ENCODE data around the gene KAZN. TPM values are rescaled to one million over a fixed set of nuclear protein-coding genes. Genes with fewer than 3 reads are reported as not detected.

KAZN gene
- total RNA-seq, 1 donor from 2014 or later = 9.4 TPM

GRCh38 chr1:14710331-14710730, 111.8 kb downstream of the KAZN start:
- Histone ChIP-seq H3K79me2 (ENCODE audit: insufficient read depth, low read length) (no peaks in the 10 kb centered on the region), H3K9ac (ENCODE audit: low read length) (no peak overlapping the region), H2AFZ (ENCODE audit: low read depth, low read length) (no peak overlapping the region), H3K4me1 (ENCODE audit: insufficient read depth, low read length) (no peaks in the 10 kb centered on the region), H3K4me2 (ENCODE audit: low read length) (no peak overlapping the region), H3K36me3 (ENCODE audit: insufficient read depth, low read length) (no peaks in the 10 kb centered on the region), H3K4me3 (ENCODE audit: insufficient read depth, low read depth, low read length) (no peak overlapping the region), H3K27ac (ENCODE audit: low read depth, low read length) (no peak overlapping the region), H4K20me1 (ENCODE audit: insufficient read depth, low read length) (no peaks in the 10 kb centered on the region), H3K9me3 (ENCODE audit: insufficient read depth, low read depth, low read length) (peaks cover 2% of the 10 kb centered on the region), H3K27me3 (ENCODE audit: insufficient read depth, low read length) (peaks cover 3% of the 10 kb centered on the region)
- FAIRE-seq (no peak), DNase-seq (ENCODE audit: low read depth) (no peak)
- Mint-ChIP-seq H3K27me3 (ENCODE audit: low read depth, unreplicated experiment) (peaks cover 30% of the 10 kb centered on the region), H3K27ac (ENCODE audit: unreplicated experiment) (no peak overlapping the region), H3K36me3 (ENCODE audit: low read depth, unreplicated experiment) (no peaks in the 10 kb centered on the region), H3K4me3 (ENCODE audit: unreplicated experiment) (no peak overlapping the region), H3K9me3 (ENCODE audit: unreplicated experiment) (peaks cover 17% of the 10 kb centered on the region), H3K4me1 (ENCODE audit: low read depth, unreplicated experiment) (no peaks in the 10 kb centered on the region)
- no peak for TF ChIP-seq EZH2 (IDR thresholded peaks at IDR 0.05; ENCODE audit: insufficient read depth, low read length)
- TF ChIP-seq, protein P1, sequence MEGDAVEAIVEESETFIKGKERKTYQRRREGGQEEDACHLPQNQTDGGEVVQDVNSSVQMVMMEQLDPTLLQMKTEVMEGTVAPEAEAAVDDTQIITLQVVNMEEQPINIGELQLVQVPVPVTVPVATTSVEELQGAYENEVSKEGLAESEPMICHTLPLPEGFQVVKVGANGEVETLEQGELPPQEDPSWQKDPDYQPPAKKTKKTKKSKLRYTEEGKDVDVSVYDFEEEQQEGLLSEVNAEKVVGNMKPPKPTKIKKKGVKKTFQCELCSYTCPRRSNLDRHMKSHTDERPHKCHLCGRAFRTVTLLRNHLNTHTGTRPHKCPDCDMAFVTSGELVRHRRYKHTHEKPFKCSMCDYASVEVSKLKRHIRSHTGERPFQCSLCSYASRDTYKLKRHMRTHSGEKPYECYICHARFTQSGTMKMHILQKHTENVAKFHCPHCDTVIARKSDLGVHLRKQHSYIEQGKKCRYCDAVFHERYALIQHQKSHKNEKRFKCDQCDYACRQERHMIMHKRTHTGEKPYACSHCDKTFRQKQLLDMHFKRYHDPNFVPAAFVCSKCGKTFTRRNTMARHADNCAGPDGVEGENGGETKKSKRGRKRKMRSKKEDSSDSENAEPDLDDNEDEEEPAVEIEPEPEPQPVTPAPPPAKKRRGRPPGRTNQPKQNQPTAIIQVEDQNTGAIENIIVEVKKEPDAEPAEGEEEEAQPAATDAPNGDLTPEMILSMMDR (IDR thresholded peaks at IDR 0.05; ENCODE audit: insufficient read depth, low read depth, low read length) = no peak

DNA sequence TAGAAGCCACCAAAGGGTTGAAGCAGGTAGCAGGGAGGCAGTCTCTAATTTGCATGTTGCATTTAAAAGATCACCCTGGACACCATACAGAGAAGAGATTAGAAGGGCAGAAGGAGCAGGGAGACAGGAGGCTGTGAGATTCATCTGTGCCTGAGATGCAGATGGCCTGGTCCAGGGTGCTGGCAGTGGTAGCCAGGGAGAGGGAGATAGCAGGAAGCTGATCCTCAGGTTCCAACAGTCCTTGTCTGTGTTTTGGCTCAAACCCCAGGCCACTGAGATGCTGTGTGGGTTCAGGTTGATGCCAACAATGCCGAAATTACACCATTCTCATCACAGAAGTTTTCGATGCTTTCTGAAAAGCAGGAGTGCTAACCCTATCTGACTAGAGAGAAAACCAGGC, 113.7 kb downstream of the KAZN start:
- Histone ChIP-seq H3K27ac (ENCODE audit: low read depth, low read length) (no peak overlapping the region), H3K4me3 (ENCODE audit: insufficient read depth, low read depth, low read length) (no peak overlapping the region), H3K4me1 (ENCODE audit: insufficient read depth, low read length) (no peaks in the 10 kb centered on the region), H2AFZ (ENCODE audit: low read depth, low read length) (no peak overlapping the region), H4K20me1 (ENCODE audit: insufficient read depth, low read length) (no peaks in the 10 kb centered on the region), H3K9me3 (ENCODE audit: insufficient read depth, low read depth, low read length) (no peaks in the 10 kb centered on the region), H3K36me3 (ENCODE audit: insufficient read depth, low read length) (no peaks in the 10 kb centered on the region), H3K4me2 (ENCODE audit: low read length) (no peak overlapping the region), H3K27me3 (ENCODE audit: insufficient read depth, low read length) (peaks cover 3% of the 10 kb centered on the region), H3K9ac (ENCODE audit: low read length) (no peak overlapping the region), H3K79me2 (ENCODE audit: insufficient read depth, low read length) (no peaks in the 10 kb centered on the region)
- H3K4me1 Mint-ChIP-seq (ENCODE audit: low read depth, unreplicated experiment) = no peaks in the 10 kb centered on the region
- peaks cover 32% of the 10 kb centered on the region for H3K9me3 Mint-ChIP-seq (ENCODE audit: unreplicated experiment)
- FAIRE-seq (no peak), DNase-seq (ENCODE audit: low read depth) (no peak)
- peaks cover 31% of the 10 kb centered on the region for H3K27me3 Mint-ChIP-seq (ENCODE audit: low read depth, unreplicated experiment)
- H3K4me3 Mint-ChIP-seq (ENCODE audit: unreplicated experiment) = no peak overlapping the region
- H3K27ac Mint-ChIP-seq (ENCODE audit: unreplicated experiment) = no peak overlapping the region
- H3K36me3 Mint-ChIP-seq (ENCODE audit: low read depth, unreplicated experiment) = no peaks in the 10 kb centered on the region
- no peak for TF ChIP-seq EZH2 (IDR thresholded peaks at IDR 0.05; ENCODE audit: insufficient read depth, low read length)
- TF ChIP-seq, protein P1 (IDR thresholded peaks at IDR 0.05; ENCODE audit: insufficient read depth, low read depth, low read length) = no peak

- H2AFZ ChIP-seq (ENCODE audit: low read depth, low read length) = no peak overlapping the region
- no peak for DNase-seq (ENCODE audit: low read depth)
- no peaks in the 10 kb centered on the region for H3K4me1 ChIP-seq (ENCODE audit: insufficient read depth, low read length)
- TF ChIP-seq EZH2 (IDR thresholded peaks at IDR 0.05; ENCODE audit: insufficient read depth, low read length) = no peak
- TF ChIP-seq, protein P1 (IDR thresholded peaks at IDR 0.05; ENCODE audit: insufficient read depth, low read depth, low read length) = no peak
- no peak overlapping the region for H3K4me3 Mint-ChIP-seq (ENCODE audit: unreplicated experiment)
- no peak overlapping the region for H3K9ac ChIP-seq (ENCODE audit: low read length)
- H3K27ac ChIP-seq (ENCODE audit: low read depth, low read length) = no peak overlapping the region
- H3K9me3 ChIP-seq (ENCODE audit: insufficient read depth, low read depth, low read length) = no peaks in the 10 kb centered on the region
- H3K4me3 ChIP-seq (ENCODE audit: insufficient read depth, low read depth, low read length) = no peak overlapping the region
- H3K79me2 ChIP-seq (ENCODE audit: insufficient read depth, low read length) = no peaks in the 10 kb centered on the region
- no peaks in the 10 kb centered on the region for H3K4me1 Mint-ChIP-seq (ENCODE audit: low read depth, unreplicated experiment)
- peaks cover 30% of the 10 kb centered on the region for H3K9me3 Mint-ChIP-seq (ENCODE audit: unreplicated experiment)
- H3K36me3 Mint-ChIP-seq (ENCODE audit: low read depth, unreplicated experiment) = no peaks in the 10 kb centered on the region
- H3K27me3 ChIP-seq (ENCODE audit: insufficient read depth, low read length) = peaks cover 3% of the 10 kb centered on the region
- no peaks in the 10 kb centered on the region for H3K36me3 ChIP-seq (ENCODE audit: insufficient read depth, low read length)
- H3K27ac Mint-ChIP-seq (ENCODE audit: unreplicated experiment) = no peak overlapping the region
- FAIRE-seq = no peak
- no peak overlapping the region for H3K4me2 ChIP-seq (ENCODE audit: low read length)
- H3K27me3 Mint-ChIP-seq (ENCODE audit: low read depth, unreplicated experiment) = peaks cover 32% of the 10 kb centered on the region
- H4K20me1 ChIP-seq (ENCODE audit: insufficient read depth, low read length) = no peaks in the 10 kb centered on the region
Observed at GRCh38 chr1:14713077-14713476, 114.6 kb downstream of the KAZN start.
